GM12878 (cell line): ENCODE results near the gene SSB. TPM values are rescaled to one million over a fixed set of nuclear protein-coding genes. Genes with fewer than 3 reads are reported as not detected.

Experiments
- ATF7 ChIP-seq: fragments of 450-650 bp; IDR thresholded peaks from 2 replicates; pipeline ENCODE4 v1.6.1; 2016; ENCODE audit warnings: low read depth, mild to moderate bottlenecking
- CREB1 ChIP-seq: IDR thresholded peaks from 2 replicates; pipeline ENCODE4 v1.6.1; 2012; ENCODE audit warnings: low read depth, mild to moderate bottlenecking, inconsistent platforms
- CUX1 ChIP-seq: IDR thresholded peaks from 2 replicates; pipeline ENCODE4 v1.6.1; 2012; ENCODE audit warnings: improper control_type of control experiment, low read depth, low read length; ENCODE audit not compliant: insufficient replicate concordance
- ESRRA ChIP-seq: IDR thresholded peaks from 2 replicates; pipeline ENCODE4 v1.6.1; 2012; ENCODE audit warnings: mild to moderate bottlenecking, low read length, improper control_type of control experiment
- POLR2AphosphoS2 ChIP-seq: IDR thresholded peaks from 2 replicates; pipeline ENCODE4 v1.6.1; 2011; ENCODE audit warnings: low read depth, mild to moderate bottlenecking, low read length, improper control_type of control experiment, moderate library complexity
- POLR2AphosphoS5 ChIP-seq: IDR thresholded peaks from 2 replicates; pipeline ENCODE4 v1.6.1; 2011; ENCODE audit warnings: mild to moderate bottlenecking, low read length, inconsistent platforms
- RELB ChIP-seq: fragments of 450-650 bp; IDR thresholded peaks from 2 replicates; pipeline ENCODE4 v1.6.1; 2017; ENCODE audit warnings: low read depth, mild to moderate bottlenecking, moderate library complexity
- SMC3 ChIP-seq: IDR thresholded peaks from 2 replicates; pipeline ENCODE4 v1.6.1; 2011; ENCODE audit warnings: low read length, improper control_type of control experiment, borderline replicate concordance
- SUPT20H ChIP-seq: IDR thresholded peaks from 2 replicates; pipeline ENCODE4 v1.6.1; 2011; ENCODE audit warnings: low read depth, mild to moderate bottlenecking, low read length, moderate library complexity, borderline replicate concordance; ENCODE audit not compliant: control insufficient read depth
- polyA plus RNA-seq, 11 experiments: library from polyadenylated mRNA; depleted of rRNA in 4 of 11; unstranded in 6 of 11; stranded (reverse) in 5 of 11; fragments of >200 nt; fragmentation: Nextera tagmentation in 4 of 11; fragmentation: Illumina TruSeq in 1 of 11; extraction: Ambion mirVana in 4 of 11; extraction: Trizol in 1 of 11; gene quantifications; 1 replicate in 1 of 11; 2 replicates in 10 of 11; pipeline versions ENCODE4 v1.2.1 to v1.2.3, GENCODE V29; 2011 to 2016; ENCODE audit warnings: inconsistent platforms in 2 of 11, missing spikeins in 2 of 11, low read depth in 1 of 11
- total RNA-seq, 4 experiments: library from RNA; depleted of rRNA in 3 of 4; stranded (reverse); fragments of >200 nt in 3 of 4; fragmentation: Illumina TruSeq in 1 of 4; extraction: Trizol in 1 of 4; gene quantifications; 2 replicates each; pipeline versions ENCODE4 v1.2.1 to v1.2.3, GENCODE V29; 2013 to 2021
- TF ChIP-seq, protein P1 (sequence below): fragments of 450-650 bp; IDR thresholded peaks from 2 replicates; pipeline ENCODE4 v1.6.1; 2017; ENCODE audit warnings: antibody characterized with exemption, mild to moderate bottlenecking, moderate library complexity
- TF ChIP-seq, protein P2 (sequence below): fragments of 450-650 bp; formaldehyde crosslinking; IDR thresholded peaks from 2 replicates; pipeline ENCODE4 v1.5.0; 2022; ENCODE audit warnings: mild to moderate bottlenecking, missing genetic modification characterization

The SSB gene
- total and polyA plus RNA-seq, 10 of the 15 experiments (the other 5 are each of a cell fraction or from before 2014, with no cell fraction given), result 103 to 313 (median 200) TPM

GRCh38 chr2:169824373-169825333 is 26.0 kb downstream of the SSB start, which contains the start of gene METTL5 (continued):
- no peak for TF ChIP-seq CUX1
- TF ChIP-seq RELB, result no peak
- peak; percentile 64; the same call in 1 of the 2 replicates for TF ChIP-seq POLR2AphosphoS5
- no peak for TF ChIP-seq POLR2AphosphoS2
- TF ChIP-seq ESRRA, result no peak
- no peak for TF ChIP-seq ATF7
- TF ChIP-seq SMC3, result peak; percentile 73
- TF ChIP-seq, protein P1, sequence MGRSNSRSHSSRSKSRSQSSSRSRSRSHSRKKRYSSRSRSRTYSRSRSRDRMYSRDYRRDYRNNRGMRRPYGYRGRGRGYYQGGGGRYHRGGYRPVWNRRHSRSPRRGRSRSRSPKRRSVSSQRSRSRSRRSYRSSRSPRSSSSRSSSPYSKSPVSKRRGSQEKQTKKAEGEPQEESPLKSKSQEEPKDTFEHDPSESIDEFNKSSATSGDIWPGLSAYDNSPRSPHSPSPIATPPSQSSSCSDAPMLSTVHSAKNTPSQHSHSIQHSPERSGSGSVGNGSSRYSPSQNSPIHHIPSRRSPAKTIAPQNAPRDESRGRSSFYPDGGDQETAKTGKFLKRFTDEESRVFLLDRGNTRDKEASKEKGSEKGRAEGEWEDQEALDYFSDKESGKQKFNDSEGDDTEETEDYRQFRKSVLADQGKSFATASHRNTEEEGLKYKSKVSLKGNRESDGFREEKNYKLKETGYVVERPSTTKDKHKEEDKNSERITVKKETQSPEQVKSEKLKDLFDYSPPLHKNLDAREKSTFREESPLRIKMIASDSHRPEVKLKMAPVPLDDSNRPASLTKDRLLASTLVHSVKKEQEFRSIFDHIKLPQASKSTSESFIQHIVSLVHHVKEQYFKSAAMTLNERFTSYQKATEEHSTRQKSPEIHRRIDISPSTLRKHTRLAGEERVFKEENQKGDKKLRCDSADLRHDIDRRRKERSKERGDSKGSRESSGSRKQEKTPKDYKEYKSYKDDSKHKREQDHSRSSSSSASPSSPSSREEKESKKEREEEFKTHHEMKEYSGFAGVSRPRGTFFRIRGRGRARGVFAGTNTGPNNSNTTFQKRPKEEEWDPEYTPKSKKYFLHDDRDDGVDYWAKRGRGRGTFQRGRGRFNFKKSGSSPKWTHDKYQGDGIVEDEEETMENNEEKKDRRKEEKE, result no peak
- TF ChIP-seq CREB1, result no peak; the same call in 1 of the 2 replicates
- no peak for TF ChIP-seq SUPT20H
- TF ChIP-seq, protein P2, sequence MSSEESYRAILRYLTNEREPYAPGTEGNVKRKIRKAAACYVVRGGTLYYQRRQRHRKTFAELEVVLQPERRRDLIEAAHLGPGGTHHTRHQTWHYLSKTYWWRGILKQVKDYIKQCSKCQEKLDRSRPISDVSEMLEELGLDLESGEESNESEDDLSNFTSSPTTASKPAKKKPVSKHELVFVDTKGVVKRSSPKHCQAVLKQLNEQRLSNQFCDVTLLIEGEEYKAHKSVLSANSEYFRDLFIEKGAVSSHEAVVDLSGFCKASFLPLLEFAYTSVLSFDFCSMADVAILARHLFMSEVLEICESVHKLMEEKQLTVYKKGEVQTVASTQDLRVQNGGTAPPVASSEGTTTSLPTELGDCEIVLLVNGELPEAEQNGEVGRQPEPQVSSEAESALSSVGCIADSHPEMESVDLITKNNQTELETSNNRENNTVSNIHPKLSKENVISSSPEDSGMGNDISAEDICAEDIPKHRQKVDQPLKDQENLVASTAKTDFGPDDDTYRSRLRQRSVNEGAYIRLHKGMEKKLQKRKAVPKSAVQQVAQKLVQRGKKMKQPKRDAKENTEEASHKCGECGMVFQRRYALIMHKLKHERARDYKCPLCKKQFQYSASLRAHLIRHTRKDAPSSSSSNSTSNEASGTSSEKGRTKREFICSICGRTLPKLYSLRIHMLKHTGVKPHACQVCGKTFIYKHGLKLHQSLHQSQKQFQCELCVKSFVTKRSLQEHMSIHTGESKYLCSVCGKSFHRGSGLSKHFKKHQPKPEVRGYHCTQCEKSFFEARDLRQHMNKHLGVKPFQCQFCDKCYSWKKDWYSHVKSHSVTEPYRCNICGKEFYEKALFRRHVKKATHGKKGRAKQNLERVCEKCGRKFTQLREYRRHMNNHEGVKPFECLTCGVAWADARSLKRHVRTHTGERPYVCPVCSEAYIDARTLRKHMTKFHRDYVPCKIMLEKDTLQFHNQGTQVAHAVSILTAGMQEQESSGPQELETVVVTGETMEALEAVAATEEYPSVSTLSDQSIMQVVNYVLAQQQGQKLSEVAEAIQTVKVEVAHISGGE (CRISPR knock-in tag), result no peak
